H1 (cell line): ENCODE results near the gene PLA2G4D. TPM values are rescaled to one million over a fixed set of nuclear protein-coding genes. Genes with fewer than 3 reads are reported as not detected.

Source experiments
- CTCF ChIA-PET: fragments of 300-600 bp; sonication (Branson Sonifier 250); formaldehyde crosslinking; loops from one replicate; lab custom pipeline; 2021; ENCODE audit not compliant: partially characterized antibody; lab: Charles Lee
- POLR2A ChIA-PET: fragments of 300-600 bp; sonication (Branson Sonifier 250); formaldehyde crosslinking; loops from one replicate; lab custom pipeline; 2021; ENCODE audit warnings: inconsistent platforms; ENCODE audit not compliant: partially characterized antibody; lab: Charles Lee
- DNase-seq, 2 experiments: peaks; one replicate each; pipeline versions ENCODE4 v3.0.0 to v3.0.0-alpha.2; 2010 to 2022; ENCODE audit warnings: low spot score in 2 of 2, low read depth in 1 of 2, mixed read lengths in 1 of 2
- FAIRE-seq: peaks from 2 replicates; lab custom pipeline; 2011; peaks lifted over from hg19 to GRCh38; lab: Jason Lieb, UNC
- H2AFZ ChIP-seq: 2 replicates; pipeline ENCODE4 v1.8.1; 2012; ENCODE audit warnings: low read length, inconsistent platforms
- H2AK5ac ChIP-seq: 2 replicates; pipeline ENCODE4 v1.6.1; 2013; ENCODE audit warnings: low read depth, low read length
- H2BK120ac ChIP-seq: replicated peaks from 2 replicates; pipeline ENCODE3; 2013; ENCODE audit warnings: low read depth, low read length, inconsistent platforms
- H2BK12ac ChIP-seq: 2 replicates; pipeline ENCODE4 v1.6.1; 2013; ENCODE audit warnings: low read depth, low read length
- H2BK15ac ChIP-seq: 2 replicates; pipeline ENCODE4 v1.6.1; 2013; ENCODE audit warnings: low read length
- H2BK20ac ChIP-seq: 2 replicates; pipeline ENCODE4 v1.6.1; 2013; ENCODE audit warnings: low read length
- H2BK5ac ChIP-seq: 2 replicates; pipeline ENCODE4 v1.6.1; 2013; ENCODE audit warnings: low read depth, low read length
- H3K14ac ChIP-seq: 2 replicates; pipeline ENCODE4 v1.6.1; 2013; ENCODE audit warnings: inconsistent platforms; ENCODE audit not compliant: insufficient read length
- H3K18ac ChIP-seq: 2 replicates; pipeline ENCODE4 v1.6.1; 2013; ENCODE audit warnings: low read length; ENCODE audit errors: extremely low read depth
- H3K23ac ChIP-seq: 2 replicates; pipeline ENCODE4 v1.6.1; 2013; ENCODE audit warnings: inconsistent platforms; ENCODE audit not compliant: insufficient read length
- H3K23me2 ChIP-seq: 2 replicates; pipeline ENCODE4 v1.6.1; 2013; ENCODE audit warnings: low read depth, low read length
- H3K27ac ChIP-seq: 2 replicates; pipeline ENCODE4 v1.6.1; 2011; ENCODE audit warnings: low read depth, low read length, inconsistent platforms
- H3K27me3 ChIP-seq, 4 experiments: replicated peaks in 1 of 4; 1 replicate in 1 of 4; 2 replicates in 3 of 4; pipeline versions ENCODE4 v1.6.1 to v1.8.1; 2011 to 2013; ENCODE audit warnings: low read length in 3 of 4, mild to moderate bottlenecking in 3 of 4, inconsistent platforms in 2 of 4, mixed read lengths in 2 of 4, moderate library complexity in 1 of 4; ENCODE audit not compliant: control insufficient read depth in 3 of 4, insufficient read depth in 3 of 4; ENCODE audit errors: extremely low read depth in 1 of 4
- H3K36me3 ChIP-seq, 4 experiments: 2 replicates each; pipeline versions ENCODE4 v1.6.1 to v1.8.1; 2011 to 2013; ENCODE audit warnings: mild to moderate bottlenecking in 4 of 4, low read length in 3 of 4, moderate library complexity in 2 of 4, control low read depth in 1 of 4, inconsistent platforms in 1 of 4; ENCODE audit not compliant: insufficient read depth in 4 of 4, control insufficient read depth in 2 of 4
- H3K4ac ChIP-seq: replicated peaks from 2 replicates; pipeline ENCODE3; 2013; ENCODE audit warnings: low read length, low read depth, mixed read lengths, inconsistent platforms; ENCODE audit not compliant: insufficient read length
- H3K4me1 ChIP-seq, 4 experiments: replicated peaks in 1 of 4; 1 replicate in 1 of 4; 2 replicates in 3 of 4; pipeline versions ENCODE4 v1.6.1 to v1.8.1; 2011 to 2013; ENCODE audit warnings: low read length in 3 of 4, inconsistent platforms in 2 of 4, mixed read lengths in 1 of 4; ENCODE audit not compliant: insufficient read depth in 4 of 4, control insufficient read depth in 3 of 4
- H3K4me2 ChIP-seq, 2 experiments: 2 replicates each; pipeline versions ENCODE4 v1.6.1 to v1.8.1; 2011 to 2013; ENCODE audit warnings: low read depth in 2 of 2, low read length in 2 of 2, control low read depth in 1 of 2, inconsistent platforms in 1 of 2, mild to moderate bottlenecking in 1 of 2; ENCODE audit not compliant: insufficient read depth in 1 of 2
- H3K4me3 ChIP-seq, 4 experiments: fragments of 200-600, 300-600 bp in 1 of 4; sonication (generic), shearing (Covaris generic), sonication (Bioruptor Twin) in 1 of 4; 2 replicates each; pipeline versions ENCODE4 v1.5.1 to v1.8.1; 2011 to 2016; ENCODE audit warnings: low read length in 4 of 4, low read depth in 3 of 4, control low read depth in 2 of 4, inconsistent platforms in 2 of 4, mild to moderate bottlenecking in 2 of 4, mixed read lengths in 1 of 4, moderate library complexity in 1 of 4; ENCODE audit not compliant: insufficient read depth in 2 of 4; ENCODE audit errors: extremely low read depth in 1 of 4
- H3K56ac ChIP-seq: replicated peaks from 2 replicates; pipeline ENCODE3; 2013; ENCODE audit warnings: low read depth, mild to moderate bottlenecking, mixed read lengths, low read length, inconsistent platforms; ENCODE audit not compliant: insufficient read length
- H3K79me1 ChIP-seq: 2 replicates; pipeline ENCODE4 v1.6.1; 2013; ENCODE audit warnings: low read depth, low read length, control low read depth
- H3K79me2 ChIP-seq, 2 experiments: 2 replicates each; pipeline versions ENCODE4 v1.6.1 to v1.8.1; 2012 to 2013; ENCODE audit warnings: low read length in 2 of 2, mild to moderate bottlenecking in 2 of 2, inconsistent platforms in 1 of 2; ENCODE audit not compliant: insufficient read depth in 2 of 2, control insufficient read depth in 1 of 2
- H3K9ac ChIP-seq, 4 experiments: replicated peaks in 1 of 4; 1 replicate in 1 of 4; 2 replicates in 3 of 4; pipeline versions ENCODE4 v1.6.1 to v1.8.1; 2011 to 2013; ENCODE audit warnings: low read depth in 3 of 4, low read length in 3 of 4, control low read depth in 2 of 4, mild to moderate bottlenecking in 2 of 4, moderate library complexity in 2 of 4, inconsistent platforms in 1 of 4; ENCODE audit errors: extremely low read depth in 1 of 4
- H3K9me3 ChIP-seq, 2 experiments: 2 replicates each; pipeline versions ENCODE4 v1.6.1 to v1.8.1; 2012 to 2013; ENCODE audit warnings: mild to moderate bottlenecking in 2 of 2, moderate library complexity in 2 of 2, control low read depth in 1 of 2, inconsistent platforms in 1 of 2, low read depth in 1 of 2, low read length in 1 of 2, mixed read lengths in 1 of 2; ENCODE audit not compliant: insufficient read depth in 2 of 2
- H4K20me1 ChIP-seq, 2 experiments: replicated peaks in 1 of 2; 2 replicates each; pipeline versions ENCODE3 to v1.8.1; 2011 to 2013; ENCODE audit warnings: inconsistent platforms in 2 of 2, low read length in 2 of 2, mild to moderate bottlenecking in 1 of 2; ENCODE audit not compliant: insufficient read depth in 2 of 2, control insufficient read depth in 1 of 2
- H4K5ac ChIP-seq: 2 replicates; pipeline ENCODE4 v1.6.1; 2013; ENCODE audit warnings: low read length, low read depth, mixed read lengths, inconsistent platforms; ENCODE audit not compliant: insufficient read length
- H4K8ac ChIP-seq: 2 replicates; pipeline ENCODE4 v1.8.0; 2013; ENCODE audit warnings: mild to moderate bottlenecking, moderate library complexity, low read length, inconsistent platforms; ENCODE audit not compliant: insufficient read depth; ENCODE audit errors: extremely low read depth
- H4K91ac ChIP-seq: replicated peaks from 2 replicates; pipeline ENCODE3; 2013; ENCODE audit warnings: low read length, mixed read lengths, inconsistent platforms; ENCODE audit not compliant: insufficient read length
- CHD2 ChIP-seq: IDR thresholded peaks from 2 replicates; pipeline ENCODE4 v1.6.1; 2012; ENCODE audit warnings: low read length, improper control_type of control experiment
- WGBS, 2 experiments: shearing (Covaris generic) in 1 of 2; methylation state at CpG; one replicate each; pipeline versions ENCODE4 v1.1.6 to v1.1.7; 2013 to 2015; ENCODE audit warnings: low lambda C conversion rate in 2 of 2, mixed read lengths in 2 of 2, inconsistent platforms in 1 of 2, low coverage in 1 of 2, missing lambda C conversion rate in 1 of 2; ENCODE audit not compliant: insufficient replicate concordance in 2 of 2, insufficient coverage in 1 of 2, insufficient read length in 1 of 2; ENCODE audit errors: extremely low coverage in 1 of 2, missing lambda C conversion rate in 1 of 2; 5-methylcytosine and 5-hydroxymethylcytosine counted together
- polyA plus RNA-seq, 7 experiments: library from polyadenylated mRNA; depleted of rRNA in 3 of 7; stranded (reverse) in 5 of 7; unstranded in 2 of 7; fragments of >200 nt in 5 of 7; fragments of 200-250 nt in 2 of 7; gene quantifications; 1 replicate in 5 of 7; 2 replicates in 1 of 7; 4 replicates in 1 of 7; pipeline versions ENCODE4 v1.2.1 to v1.2.3, GENCODE V29; 2011 to 2013; ENCODE audit warnings: missing spikeins in 2 of 7, mixed read lengths in 2 of 7
- total RNA-seq: library from RNA; stranded (reverse); fragmentation: NEBNext Ultra II Directional; extraction: Animal tissue kit (Norgen Biotek cat#: 25700); gene quantifications from 2 replicates; pipeline ENCODE4 v1.2.1, GENCODE V29; 2021

PLA2G4D gene
- total and polyA plus RNA-seq, 2 of the 8 experiments (the other 6 are each of a cell fraction or from before 2014, with no cell fraction given) = 0.07 to 0.18 TPM

DNA sequence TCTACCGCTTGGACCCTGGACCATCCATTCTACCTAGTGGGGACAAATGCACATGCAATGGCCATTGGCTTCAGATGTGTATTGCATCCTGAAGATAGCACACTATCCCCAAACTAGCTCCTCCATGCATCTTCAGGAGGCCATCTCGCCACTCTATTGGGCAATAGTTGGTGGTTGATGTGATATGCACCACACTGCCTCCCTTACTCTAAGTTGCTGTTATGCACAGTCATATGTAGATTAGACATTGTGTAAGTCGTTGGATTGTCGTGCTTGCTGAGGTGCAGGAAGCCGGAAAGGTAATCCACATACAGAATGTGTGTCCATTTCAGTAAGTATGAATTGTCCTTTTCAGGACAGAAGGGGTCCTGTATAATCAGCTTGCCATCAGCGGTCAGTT lies 26.7 kb upstream of the PLA2G4D start:
- DNase-seq (no peak), FAIRE-seq (no peak)
- POLR2A ChIA-PET = no interaction called here
- Histone ChIP-seq H3K4me3 (no peak overlapping the region), H2BK5ac (no peak overlapping the region), H2BK20ac (no peak overlapping the region), H3K27ac (no peak overlapping the region), H3K23me2 (no peaks in the 10 kb centered on the region), H2BK120ac (no peak overlapping the region), H2BK12ac (no peak overlapping the region), H4K8ac (no peak overlapping the region), H3K36me3 (no peaks in the 10 kb centered on the region), H2AFZ (no peak overlapping the region), H4K5ac (no peak overlapping the region), H3K9ac (no peak overlapping the region), H3K4me2 (no peak overlapping the region), H3K4me1 (peaks cover 0 to 6% (median under 1%) of the 10 kb centered on the region in 4 experiments; a peak in 3 of 7 replicates), H2BK15ac (no peak overlapping the region; the same call in 1 of the 2 replicates), H3K18ac (no peak overlapping the region), H3K56ac (no peak overlapping the region), H3K4ac (no peak overlapping the region), H3K14ac (no peak overlapping the region), H3K79me2 (no peaks in the 10 kb centered on the region), H3K27me3 (no peaks in the 10 kb centered on the region), H4K91ac (no peak overlapping the region), H3K9me3 (no peaks in the 10 kb centered on the region), H2AK5ac (no peak overlapping the region), H3K23ac (no peak overlapping the region), H4K20me1 (no peaks in the 10 kb centered on the region), H3K79me1 (no peaks in the 10 kb centered on the region)
- 89% methylated on average over 6 of the region's 6 CpGs; no CpG with 5 or more reads in 1 of the 2 experiments for WGBS, 2 experiments
- CTCF ChIA-PET = interaction anchor here (0.5 to 5.1 kb wide), 8 partner anchors 12 to 131 kb away, joined by 3 to 43 read pairs (median 4); no protein-coding TSS in a partner anchor
- TF ChIP-seq CHD2 = no peak
